ENCODE data around the gene TRIP11.

TRIP11 gene

DNA sequence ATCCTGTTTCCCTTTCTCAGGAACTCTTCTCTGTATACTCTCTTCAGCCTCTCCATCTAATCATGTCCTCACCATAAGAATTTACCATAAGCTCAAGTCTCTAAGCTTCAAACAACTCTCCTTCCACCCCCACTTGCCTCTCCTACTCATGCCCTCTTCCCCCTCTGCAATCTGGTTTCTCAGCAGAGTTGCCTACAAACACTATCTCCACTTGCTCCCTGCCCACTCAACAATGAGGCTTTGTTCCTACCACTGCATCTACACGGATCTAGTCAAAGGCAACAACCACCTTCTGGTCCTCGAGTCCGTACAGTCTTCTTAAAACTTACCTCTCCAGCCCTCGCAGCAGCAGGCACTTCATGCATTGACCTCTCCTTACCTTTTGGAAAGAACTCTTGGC lies 75.1 kb downstream of the TRIP11 start:
- Histone ChIP-seq H3K4me3 (ENCODE audit: low read length, poor library complexity, severe bottlenecking) (no peak overlapping the region), H3K4me1 (ENCODE audit: insufficient read depth, low read length, poor library complexity, severe bottlenecking) (no peaks in the 10 kb centered on the region), H2AFZ (ENCODE audit: low read length) (no peak overlapping the region), H3K36me3 (ENCODE audit: insufficient read depth, low read length) (peaks cover 25% of the 10 kb centered on the region), H4K20me1 (ENCODE audit: insufficient read depth, low read length, poor library complexity, severe bottlenecking) (no peaks in the 10 kb centered on the region), H3K27me3 (ENCODE audit: insufficient read depth, low read length, poor library complexity, severe bottlenecking) (no peaks in the 10 kb centered on the region), H3F3A (ENCODE audit: low read depth) (no peaks in the 10 kb centered on the region; the same call in 1 of the 2 replicates), H3K9ac (ENCODE audit: low read depth, low read length, poor library complexity, severe bottlenecking) (no peak overlapping the region), H3K4me2 (ENCODE audit: low read depth, low read length, poor library complexity, severe bottlenecking) (no peak overlapping the region), H3K9me2 (replicated peaks; ENCODE audit: low read depth, low read length) (no peaks in the 10 kb centered on the region), H3K79me2 (ENCODE audit: insufficient read depth, low read length) (no peaks in the 10 kb centered on the region), H3K9me3 (ENCODE audit: insufficient read depth, low read depth, low read length) (no peaks in the 10 kb centered on the region)
- TF ChIP-seq, protein P1, sequence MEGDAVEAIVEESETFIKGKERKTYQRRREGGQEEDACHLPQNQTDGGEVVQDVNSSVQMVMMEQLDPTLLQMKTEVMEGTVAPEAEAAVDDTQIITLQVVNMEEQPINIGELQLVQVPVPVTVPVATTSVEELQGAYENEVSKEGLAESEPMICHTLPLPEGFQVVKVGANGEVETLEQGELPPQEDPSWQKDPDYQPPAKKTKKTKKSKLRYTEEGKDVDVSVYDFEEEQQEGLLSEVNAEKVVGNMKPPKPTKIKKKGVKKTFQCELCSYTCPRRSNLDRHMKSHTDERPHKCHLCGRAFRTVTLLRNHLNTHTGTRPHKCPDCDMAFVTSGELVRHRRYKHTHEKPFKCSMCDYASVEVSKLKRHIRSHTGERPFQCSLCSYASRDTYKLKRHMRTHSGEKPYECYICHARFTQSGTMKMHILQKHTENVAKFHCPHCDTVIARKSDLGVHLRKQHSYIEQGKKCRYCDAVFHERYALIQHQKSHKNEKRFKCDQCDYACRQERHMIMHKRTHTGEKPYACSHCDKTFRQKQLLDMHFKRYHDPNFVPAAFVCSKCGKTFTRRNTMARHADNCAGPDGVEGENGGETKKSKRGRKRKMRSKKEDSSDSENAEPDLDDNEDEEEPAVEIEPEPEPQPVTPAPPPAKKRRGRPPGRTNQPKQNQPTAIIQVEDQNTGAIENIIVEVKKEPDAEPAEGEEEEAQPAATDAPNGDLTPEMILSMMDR (conservative IDR thresholded peaks at IDR 0.05; ENCODE audit: low read length), result no peak
- TF ChIP-seq EZH2phosphoT487 (IDR thresholded peaks at IDR 0.05; ENCODE audit: borderline replicate concordance), result no peak

DNA sequence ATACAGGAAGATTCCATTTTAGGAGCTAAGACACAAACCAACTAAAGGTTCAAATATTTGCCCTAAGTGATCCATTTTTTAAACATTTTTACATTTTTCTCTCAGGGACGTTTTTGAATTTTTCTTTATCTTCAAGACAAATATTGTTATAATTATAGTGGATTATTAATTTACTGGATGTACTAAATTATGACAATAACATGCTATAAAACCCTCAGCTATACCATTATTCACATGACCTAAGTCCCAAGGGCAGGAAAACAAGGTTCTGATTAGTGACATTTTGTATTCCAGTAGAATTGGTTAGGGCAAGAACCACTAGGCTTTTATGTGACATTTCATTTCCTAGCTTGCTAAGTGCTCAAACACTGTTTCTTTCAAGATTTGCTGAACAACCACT lies 75.8 kb downstream of the TRIP11 start:
- TF ChIP-seq, protein P1 (conservative IDR thresholded peaks at IDR 0.05; ENCODE audit: low read length), result no peak
- TF ChIP-seq EZH2phosphoT487 (IDR thresholded peaks at IDR 0.05; ENCODE audit: borderline replicate concordance), result no peak
- Histone ChIP-seq H3K9me3 (ENCODE audit: insufficient read depth, low read depth, low read length) (no peaks in the 10 kb centered on the region), H3K27me3 (ENCODE audit: insufficient read depth, low read length, poor library complexity, severe bottlenecking) (no peaks in the 10 kb centered on the region), H3K36me3 (ENCODE audit: insufficient read depth, low read length) (peaks cover 18% of the 10 kb centered on the region), H2AFZ (ENCODE audit: low read length) (no peak overlapping the region), H3K4me3 (ENCODE audit: low read length, poor library complexity, severe bottlenecking) (no peak overlapping the region), H3K79me2 (ENCODE audit: insufficient read depth, low read length) (no peaks in the 10 kb centered on the region), H3K4me2 (ENCODE audit: low read depth, low read length, poor library complexity, severe bottlenecking) (no peak overlapping the region), H3K9me2 (replicated peaks; ENCODE audit: low read depth, low read length) (no peaks in the 10 kb centered on the region), H3F3A (ENCODE audit: low read depth) (no peaks in the 10 kb centered on the region; the same call in 1 of the 2 replicates), H3K4me1 (ENCODE audit: insufficient read depth, low read length, poor library complexity, severe bottlenecking) (no peaks in the 10 kb centered on the region), H4K20me1 (ENCODE audit: insufficient read depth, low read length, poor library complexity, severe bottlenecking) (no peaks in the 10 kb centered on the region), H3K9ac (ENCODE audit: low read depth, low read length, poor library complexity, severe bottlenecking) (no peak overlapping the region)

DNA sequence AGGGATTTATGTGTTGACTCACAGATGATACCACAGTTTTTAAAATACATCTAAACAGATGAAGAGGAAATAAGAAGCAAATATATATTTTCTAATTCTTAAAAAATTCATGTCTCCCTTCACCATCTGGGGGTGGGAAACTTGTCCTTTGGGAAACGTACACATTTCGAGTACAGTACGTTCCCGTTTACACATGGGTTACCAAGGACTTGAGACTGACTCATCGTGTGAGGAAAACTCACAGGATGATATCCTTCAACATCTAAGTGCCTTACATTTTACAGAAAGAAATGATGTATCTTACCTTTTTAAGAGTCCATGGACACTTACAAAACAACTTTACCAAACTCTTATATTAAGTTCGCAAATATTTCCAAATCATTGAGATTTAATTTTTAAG lies 76.4 kb downstream of the TRIP11 start:
- Histone ChIP-seq H3K9me2 (replicated peaks; ENCODE audit: low read depth, low read length) (no peaks in the 10 kb centered on the region), H3K4me2 (ENCODE audit: low read depth, low read length, poor library complexity, severe bottlenecking) (no peak overlapping the region), H3K4me3 (ENCODE audit: low read length, poor library complexity, severe bottlenecking) (no peak overlapping the region), H3F3A (ENCODE audit: low read depth) (no peaks in the 10 kb centered on the region; the same call in 1 of the 2 replicates), H4K20me1 (ENCODE audit: insufficient read depth, low read length, poor library complexity, severe bottlenecking) (no peaks in the 10 kb centered on the region), H3K4me1 (ENCODE audit: insufficient read depth, low read length, poor library complexity, severe bottlenecking) (no peaks in the 10 kb centered on the region), H2AFZ (ENCODE audit: low read length) (no peak overlapping the region), H3K36me3 (ENCODE audit: insufficient read depth, low read length) (peaks cover 12% of the 10 kb centered on the region), H3K9ac (ENCODE audit: low read depth, low read length, poor library complexity, severe bottlenecking) (no peak overlapping the region), H3K79me2 (ENCODE audit: insufficient read depth, low read length) (no peaks in the 10 kb centered on the region), H3K27me3 (ENCODE audit: insufficient read depth, low read length, poor library complexity, severe bottlenecking) (no peaks in the 10 kb centered on the region), H3K9me3 (ENCODE audit: insufficient read depth, low read depth, low read length) (no peaks in the 10 kb centered on the region)
- no peak for TF ChIP-seq EZH2phosphoT487 (IDR thresholded peaks at IDR 0.05; ENCODE audit: borderline replicate concordance)
- TF ChIP-seq, protein P1 (conservative IDR thresholded peaks at IDR 0.05; ENCODE audit: low read length), result no peak
